ENCODE results near the gene XXYLT1.

DNA sequence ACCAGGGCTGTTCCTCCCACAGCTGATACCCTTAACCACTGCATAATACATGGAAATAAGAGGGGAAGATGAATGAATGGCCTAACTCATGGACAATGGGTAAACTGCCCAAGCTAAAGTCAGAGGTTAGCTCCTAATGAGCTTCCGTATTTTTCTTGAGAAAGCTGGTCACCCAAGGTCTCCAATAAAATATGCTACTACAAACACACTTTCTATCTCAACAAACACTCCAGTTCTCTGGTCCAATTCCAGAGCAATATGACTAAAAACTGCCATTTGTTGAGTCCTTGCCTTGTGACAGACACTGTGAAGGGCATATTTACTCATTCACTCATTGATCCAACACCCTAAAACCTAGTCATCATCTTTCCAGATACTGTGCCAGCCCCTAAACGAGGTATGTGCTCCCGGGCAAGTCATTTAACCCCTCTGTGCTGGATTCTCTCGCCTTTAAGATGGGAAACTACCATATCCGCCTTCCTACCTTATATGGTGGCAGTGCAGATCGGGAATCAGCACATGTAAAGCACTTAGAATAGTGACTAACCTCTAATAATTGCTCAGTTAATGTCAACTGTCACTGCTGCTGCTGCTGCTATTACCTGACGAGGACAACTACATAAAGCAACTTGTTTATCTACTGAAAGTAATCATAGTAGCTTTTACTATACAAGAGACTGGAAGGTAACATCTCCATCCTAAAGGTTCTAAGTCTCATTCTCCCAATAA, 89.1 kb downstream of the XXYLT1 start:
- TF ChIP-seq, protein P1, sequence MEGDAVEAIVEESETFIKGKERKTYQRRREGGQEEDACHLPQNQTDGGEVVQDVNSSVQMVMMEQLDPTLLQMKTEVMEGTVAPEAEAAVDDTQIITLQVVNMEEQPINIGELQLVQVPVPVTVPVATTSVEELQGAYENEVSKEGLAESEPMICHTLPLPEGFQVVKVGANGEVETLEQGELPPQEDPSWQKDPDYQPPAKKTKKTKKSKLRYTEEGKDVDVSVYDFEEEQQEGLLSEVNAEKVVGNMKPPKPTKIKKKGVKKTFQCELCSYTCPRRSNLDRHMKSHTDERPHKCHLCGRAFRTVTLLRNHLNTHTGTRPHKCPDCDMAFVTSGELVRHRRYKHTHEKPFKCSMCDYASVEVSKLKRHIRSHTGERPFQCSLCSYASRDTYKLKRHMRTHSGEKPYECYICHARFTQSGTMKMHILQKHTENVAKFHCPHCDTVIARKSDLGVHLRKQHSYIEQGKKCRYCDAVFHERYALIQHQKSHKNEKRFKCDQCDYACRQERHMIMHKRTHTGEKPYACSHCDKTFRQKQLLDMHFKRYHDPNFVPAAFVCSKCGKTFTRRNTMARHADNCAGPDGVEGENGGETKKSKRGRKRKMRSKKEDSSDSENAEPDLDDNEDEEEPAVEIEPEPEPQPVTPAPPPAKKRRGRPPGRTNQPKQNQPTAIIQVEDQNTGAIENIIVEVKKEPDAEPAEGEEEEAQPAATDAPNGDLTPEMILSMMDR (tag by site-specific recombination; IDR thresholded peaks at IDR 0.05): no peak
- TF ChIP-seq, protein P2, sequence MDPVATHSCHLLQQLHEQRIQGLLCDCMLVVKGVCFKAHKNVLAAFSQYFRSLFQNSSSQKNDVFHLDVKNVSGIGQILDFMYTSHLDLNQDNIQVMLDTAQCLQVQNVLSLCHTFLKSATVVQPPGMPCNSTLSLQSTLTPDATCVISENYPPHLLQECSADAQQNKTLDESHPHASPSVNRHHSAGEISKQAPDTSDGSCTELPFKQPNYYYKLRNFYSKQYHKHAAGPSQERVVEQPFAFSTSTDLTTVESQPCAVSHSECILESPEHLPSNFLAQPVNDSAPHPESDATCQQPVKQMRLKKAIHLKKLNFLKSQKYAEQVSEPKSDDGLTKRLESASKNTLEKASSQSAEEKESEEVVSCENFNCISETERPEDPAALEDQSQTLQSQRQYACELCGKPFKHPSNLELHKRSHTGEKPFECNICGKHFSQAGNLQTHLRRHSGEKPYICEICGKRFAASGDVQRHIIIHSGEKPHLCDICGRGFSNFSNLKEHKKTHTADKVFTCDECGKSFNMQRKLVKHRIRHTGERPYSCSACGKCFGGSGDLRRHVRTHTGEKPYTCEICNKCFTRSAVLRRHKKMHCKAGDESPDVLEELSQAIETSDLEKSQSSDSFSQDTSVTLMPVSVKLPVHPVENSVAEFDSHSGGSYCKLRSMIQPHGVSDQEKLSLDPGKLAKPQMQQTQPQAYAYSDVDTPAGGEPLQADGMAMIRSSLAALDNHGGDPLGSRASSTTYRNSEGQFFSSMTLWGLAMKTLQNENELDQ (tag by site-specific recombination; IDR thresholded peaks at IDR 0.05; ENCODE audit: low read depth): no peak

Data from HEK293 (cell line).